ENCODE data around the gene HPSE2.
"Not testable (repeated sequence)": the region's sequence is repeated elsewhere in the genome, so short reads cannot be mapped to it uniquely, and the experiment has no call there.

HPSE2 gene

DNA sequence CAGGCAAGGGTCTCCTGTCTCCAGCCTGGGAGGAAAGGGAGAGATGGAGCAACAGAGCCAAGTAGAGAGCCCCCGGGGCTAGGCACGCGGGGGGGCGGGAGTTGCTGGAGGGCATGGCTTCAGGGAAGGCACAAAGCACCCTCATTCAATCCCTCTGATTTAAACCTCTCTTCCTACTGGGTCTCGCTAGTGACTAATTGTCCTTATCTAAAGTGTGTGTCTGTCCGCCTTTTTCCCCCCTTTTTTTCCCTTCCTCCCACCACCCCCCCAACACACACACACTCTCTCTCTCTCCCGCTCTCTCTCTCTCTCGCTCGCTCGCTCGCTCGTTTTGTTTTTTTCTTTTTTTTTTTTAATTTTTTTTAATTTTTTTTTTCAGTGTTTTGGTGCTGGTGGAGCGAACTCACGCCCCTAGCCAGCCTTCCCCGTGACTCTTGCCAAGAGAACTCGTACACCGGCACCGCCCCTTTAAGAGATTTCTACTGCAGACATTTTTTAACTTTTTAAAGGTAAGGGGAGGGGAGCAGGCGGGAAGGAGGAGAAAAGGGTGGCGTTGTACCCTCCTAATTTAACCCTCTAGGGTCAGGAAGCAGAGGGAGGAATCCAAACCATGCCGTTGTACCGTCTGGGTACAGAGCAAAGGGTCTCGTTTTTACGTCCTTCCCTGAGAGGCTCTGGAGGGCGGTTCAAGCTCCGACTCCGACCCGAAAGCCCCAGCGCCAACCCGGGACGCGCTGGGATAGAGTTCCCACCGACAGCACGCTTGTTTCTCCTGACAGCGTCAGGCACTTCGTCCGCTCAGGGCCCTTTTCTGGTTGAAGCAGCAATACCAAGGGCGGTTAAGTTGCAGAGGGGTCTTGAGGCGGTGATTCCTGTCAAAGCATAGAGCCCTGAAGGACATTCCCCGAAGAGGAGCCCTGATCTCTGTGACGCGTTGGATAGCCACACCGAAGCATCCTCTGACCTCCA lies at the start of gene HPSE2:
Gene HPSE2, minus strand, starts transcription at position 195 of the 969 bp plus-strand sequence.
- no peak for DNase-seq

DNA sequence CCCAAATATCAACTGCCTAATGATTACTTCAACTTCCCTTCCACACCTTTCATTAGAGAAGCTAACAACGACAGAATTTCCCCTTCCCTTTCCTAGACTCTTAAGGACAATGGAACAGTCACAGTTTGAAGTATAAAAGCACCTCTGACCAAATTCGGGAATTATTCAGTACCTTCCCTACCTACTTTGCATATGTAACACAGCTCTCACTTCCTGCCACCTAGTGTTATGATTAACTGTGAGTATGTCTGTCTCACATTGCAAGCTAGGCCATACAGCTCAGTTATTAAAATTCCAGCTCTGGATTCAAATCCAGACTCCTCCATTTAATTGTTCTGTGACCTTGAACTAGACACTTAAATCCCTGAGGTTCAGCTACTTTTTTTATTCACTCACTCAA lies 44.8 kb upstream of the HPSE2 start:
- no peak for DNase-seq

DNA sequence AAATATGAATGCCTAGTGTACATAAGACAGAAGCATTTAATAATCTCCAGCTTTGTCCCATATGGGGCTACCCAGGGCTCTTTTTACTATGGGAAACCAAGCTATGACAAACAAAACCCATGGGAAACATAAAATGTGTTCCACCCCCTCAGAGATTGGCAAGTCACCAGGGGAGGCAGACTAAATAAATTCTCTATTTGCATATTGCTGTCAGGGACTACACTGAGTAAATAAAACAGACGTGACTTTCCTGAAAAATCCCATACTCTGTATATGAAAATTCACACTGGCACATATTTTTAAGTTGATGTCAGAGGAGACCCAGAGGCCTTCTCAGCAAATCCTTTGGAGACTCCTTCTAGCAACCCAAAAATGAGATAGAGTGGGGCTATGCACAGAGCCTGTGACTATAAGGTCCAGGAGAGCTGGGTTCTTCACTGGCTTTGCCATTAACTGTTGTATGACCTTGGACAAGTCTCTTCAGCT lies 44.0 kb upstream of the HPSE2 start:
- DNase-seq = no peak

DNA sequence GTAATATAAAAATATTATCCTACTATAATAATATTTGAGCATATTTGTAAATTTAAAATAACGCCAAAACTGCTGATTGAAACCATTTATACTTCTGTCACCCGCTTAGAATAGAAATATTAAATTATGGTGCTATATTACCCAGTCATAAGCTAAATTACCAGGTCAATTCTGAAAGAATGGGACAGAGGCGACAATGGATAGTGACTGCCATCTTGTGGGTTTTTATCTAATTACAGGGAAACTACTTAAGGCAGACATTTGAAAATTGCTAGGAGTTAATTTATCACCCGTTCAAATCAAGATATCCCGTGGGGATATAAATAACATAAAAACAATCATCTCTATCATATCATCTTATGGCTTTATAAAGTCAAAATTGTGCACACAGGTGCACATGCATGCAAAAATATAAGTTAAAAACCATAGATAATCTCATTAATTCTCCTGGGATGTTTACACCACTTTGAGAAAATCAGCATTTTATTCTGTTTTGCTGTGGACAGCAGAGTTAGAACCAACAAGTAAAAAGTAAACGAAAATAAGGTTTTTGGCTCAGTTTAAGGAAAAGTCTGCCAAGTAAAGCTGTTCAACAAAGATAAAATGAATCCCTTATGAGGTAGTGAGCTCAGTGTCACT lies 41.3 kb upstream of the HPSE2 start:
- DNase-seq = no peak

DNA sequence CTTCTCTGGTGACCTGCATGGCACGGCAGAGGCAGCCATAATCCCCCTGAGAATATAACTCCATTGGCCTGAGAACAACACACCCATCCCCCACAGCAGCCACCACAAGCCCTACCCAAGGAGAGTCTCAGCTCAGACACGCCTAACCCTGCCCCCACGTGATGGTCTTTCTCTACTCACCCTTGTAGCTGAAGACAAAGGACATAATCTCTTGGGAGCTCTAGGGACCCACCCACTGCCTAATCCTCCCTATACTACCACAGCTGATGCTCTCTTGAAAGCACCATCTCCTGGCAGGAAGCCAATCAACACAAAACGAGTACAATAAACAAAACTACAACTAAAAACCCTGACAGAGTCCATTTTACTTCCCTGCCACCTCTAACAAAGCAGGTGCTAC lies 30.7 kb upstream of the HPSE2 start:
- no peak for DNase-seq

DNA sequence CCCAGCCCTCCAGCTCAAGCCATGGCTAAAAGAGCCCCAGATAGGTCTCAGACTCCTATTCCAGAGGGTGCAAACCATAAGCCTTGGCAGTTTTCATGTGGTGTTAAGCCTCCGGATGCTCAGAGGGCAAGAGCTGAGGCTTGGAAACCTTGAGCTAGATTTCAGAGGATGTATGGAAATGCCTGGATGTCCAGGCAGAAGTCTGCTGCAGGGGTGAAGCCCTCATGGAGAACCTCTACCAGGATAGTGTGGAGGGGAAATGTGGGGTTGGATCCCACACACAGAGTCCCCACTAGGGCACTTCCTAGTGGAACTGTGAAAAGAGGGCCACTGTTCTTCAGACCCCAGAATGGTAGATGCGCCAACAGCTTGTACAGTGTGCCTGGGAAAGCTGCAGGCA lies 13.2 kb upstream of the HPSE2 start:
- DNase-seq = no peak

GRCh38 chr10:99247893-99248292 lies 12.2 kb upstream of the HPSE2 start:
- not testable (repeated sequence) for DNase-seq

GRCh38 chr10:99236627-99237309 lies 1.1 kb upstream of the HPSE2 start:
- DNase-seq = no peak

GRCh38 chr10:99234791-99235657 lies 628 bp downstream of the HPSE2 start:
- no peak for DNase-seq

DNA sequence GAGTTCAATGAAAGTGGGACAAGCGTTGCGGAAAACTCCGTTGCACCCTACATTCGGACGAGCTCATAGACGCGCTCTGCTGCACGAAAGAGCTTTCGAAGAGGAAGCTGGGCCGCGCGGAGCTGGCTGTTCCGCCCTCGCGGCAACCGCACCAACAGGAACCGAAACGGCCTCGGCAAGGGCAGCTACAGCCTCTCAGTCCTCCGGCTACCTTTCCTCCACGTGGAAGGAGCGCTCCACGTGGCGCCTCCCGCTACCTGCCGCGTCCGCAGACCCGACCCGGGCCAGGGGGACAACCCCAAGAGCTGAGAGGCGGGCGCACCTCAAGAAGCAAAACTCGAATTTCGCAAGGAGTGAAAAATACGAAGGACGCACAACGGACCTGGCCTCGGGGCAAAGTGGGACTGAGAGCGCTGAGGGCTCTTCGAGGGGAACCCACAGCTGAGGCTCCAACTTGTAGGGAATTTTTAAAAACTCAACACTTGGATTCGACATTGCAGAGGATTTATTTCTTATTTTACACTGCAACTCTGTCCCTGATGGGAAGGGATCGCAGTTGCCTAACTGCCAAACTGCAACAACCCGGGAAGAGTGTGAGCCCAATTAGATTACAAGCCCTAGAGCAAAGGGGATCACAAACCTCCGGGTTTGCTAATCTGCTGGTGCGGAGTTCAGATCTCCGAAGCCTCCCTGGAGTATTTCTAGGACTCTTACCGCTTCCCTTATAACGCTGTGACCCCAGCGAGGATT lies 1.4 kb downstream of the HPSE2 start:
- DNase-seq = no peak

- DNase-seq = no peak
Measured at GRCh38 chr10:99233689-99234037, 2.0 kb downstream of the HPSE2 start.

DNA sequence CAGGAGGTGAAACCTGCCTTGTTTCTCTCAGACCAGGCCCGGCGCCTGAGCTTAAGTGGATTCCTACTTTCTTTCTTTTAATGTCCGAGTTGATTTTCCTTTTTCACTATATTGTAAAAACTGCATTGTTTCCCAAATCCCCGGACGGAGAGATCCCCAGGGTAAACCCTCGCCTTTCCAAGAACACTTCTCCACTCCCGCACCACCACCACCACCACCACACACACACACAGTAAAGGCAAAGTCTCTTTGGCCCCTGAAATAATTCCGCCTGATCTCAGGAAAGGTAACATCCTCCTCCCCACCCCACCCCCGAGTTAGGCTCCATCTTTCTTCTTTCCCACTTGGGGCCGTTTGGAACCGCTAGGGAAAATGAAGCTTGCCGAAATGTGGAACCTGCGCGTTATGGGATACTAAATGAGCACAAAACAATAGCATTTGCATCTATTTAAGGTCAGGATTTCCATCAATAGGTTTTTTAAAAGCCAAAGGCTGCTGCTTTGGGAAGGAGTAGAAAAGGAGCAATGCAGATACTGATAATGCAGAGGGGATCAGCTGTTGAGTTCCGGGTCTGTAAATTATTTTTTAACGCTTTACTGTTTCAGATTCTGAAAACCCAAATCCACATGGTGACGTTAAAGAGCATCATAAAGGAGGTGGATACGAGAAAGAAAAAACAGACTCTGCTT lies 2.5 kb downstream of the HPSE2 start:
- DNase-seq = no peak

GRCh38 chr10:99232360-99232999 lies 3.2 kb downstream of the HPSE2 start:
- no peak for DNase-seq

DNA sequence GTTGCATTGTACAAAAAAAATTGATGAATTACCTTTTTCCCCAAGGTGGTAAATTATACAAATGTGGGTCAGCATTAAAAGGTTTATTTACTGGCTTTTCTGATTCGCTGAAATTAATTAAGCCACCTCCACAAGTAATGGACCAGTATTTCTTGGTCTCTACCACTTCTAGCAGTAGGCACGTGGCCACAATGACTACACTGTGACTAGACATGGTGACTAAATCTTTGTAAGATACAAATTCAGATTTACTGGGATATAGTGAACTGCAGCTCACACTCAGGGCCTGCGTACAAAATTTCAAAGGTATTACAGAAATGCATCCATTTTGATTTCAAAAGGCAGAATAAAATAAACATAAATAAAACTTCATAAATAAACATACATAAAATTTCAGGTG lies 10.9 kb downstream of the HPSE2 start:
- no peak for DNase-seq

DNA sequence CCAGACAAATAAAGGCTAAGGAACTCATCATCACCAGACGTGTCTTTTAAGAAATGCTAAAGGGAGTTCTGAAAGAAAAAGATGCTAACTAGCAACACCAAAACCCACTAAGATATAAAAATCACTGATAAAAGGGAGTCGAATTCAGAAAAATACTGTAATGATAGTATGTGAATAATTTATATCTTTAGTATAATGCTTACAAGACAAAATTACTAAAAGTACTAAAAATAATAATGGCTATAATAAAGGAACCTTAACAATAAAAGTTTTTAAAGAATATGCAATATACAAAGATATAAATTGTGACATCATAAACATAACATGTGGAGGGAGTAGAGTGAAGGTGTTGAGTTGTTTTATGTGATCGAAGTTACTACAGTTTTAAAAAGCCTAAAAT lies 28.3 kb downstream of the HPSE2 start:
- no peak for DNase-seq

DNA sequence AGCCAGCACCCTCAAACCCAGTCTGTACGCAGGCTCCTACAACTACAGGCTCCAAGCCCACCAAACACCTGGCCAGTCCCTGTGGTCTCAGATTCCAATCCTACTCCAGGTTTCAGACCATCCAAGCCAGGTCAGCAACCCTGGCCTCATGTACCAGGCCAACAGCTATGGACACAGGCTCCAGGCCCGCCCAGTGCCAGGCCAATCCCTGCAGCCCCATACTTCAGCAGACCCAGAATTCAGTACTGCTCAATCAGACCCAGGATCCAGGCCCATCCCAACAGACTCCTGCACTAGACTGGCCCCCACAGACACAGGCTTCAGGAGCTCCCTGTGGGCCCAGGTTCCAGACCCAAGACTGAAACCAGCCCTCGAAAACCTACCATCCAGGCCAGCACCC lies 32.3 kb downstream of the HPSE2 start:
- no peak for DNase-seq

GRCh38 chr10:99172950-99173349 lies 62.7 kb downstream of the HPSE2 start:
- no peak for DNase-seq

- DNase-seq = peak; percentile 0
Measured at GRCh38 chr10:99172128-99172738, 63.4 kb downstream of the HPSE2 start.

DNA sequence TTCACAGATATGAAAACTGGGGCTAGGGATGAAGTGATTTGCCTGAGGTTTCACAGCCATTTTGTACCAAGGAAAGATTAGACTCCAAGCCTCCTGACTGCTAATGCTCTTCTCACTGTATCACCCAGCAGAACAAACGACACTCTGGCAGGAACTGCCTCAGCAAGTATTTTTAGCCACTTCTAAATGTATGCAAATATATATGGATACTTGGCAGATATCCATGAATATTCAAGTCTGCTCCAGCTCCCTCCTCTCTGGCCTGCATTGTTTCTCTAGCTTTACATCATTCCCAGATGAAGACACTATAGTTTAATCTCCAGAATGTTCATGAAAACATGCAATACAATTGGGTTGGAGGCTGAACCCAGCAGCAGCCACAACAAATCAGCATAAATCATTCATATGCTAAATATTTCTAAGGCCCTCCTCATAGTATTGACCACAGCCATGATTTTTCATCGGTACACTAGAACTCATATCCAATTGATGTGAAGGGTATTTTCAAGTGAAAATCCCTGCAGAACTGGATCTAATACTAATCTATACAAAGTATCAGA lies 65.5 kb downstream of the HPSE2 start:
- DNase-seq = no peak

DNA sequence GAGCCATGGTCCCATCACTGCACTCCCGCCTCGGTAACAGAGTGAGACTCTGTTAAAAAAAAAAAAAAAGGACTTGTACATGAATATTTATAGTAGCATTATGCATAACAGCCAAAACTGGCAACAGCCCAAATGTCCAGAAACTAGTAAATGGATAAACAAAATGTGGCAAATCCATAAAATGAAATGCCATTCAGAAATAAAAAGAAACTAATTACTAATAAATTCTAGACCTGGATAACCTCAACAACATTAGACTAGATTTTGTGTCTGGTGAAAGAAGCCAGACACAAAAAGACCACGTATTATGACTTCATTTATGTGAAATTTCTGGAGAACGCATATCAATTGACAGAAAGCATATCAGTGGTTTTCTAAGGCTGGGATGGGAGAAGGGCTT lies 74.5 kb downstream of the HPSE2 start:
- no peak for DNase-seq
